Heart left ventricle (tissue), 16 donors: ENCODE data around the gene HDAC10. TPM values are rescaled to one million over a fixed set of nuclear protein-coding genes. Genes with fewer than 3 reads are reported as not detected.

Experiments used
- ATAC-seq, 4 donors: fragments of 200-7000 bp; cut with Tn5 transposase; one replicate each; pipeline ENCODE4 v1.9.1; 2020 to 2022; ENCODE audit warnings: moderate library complexity in 4 of 4, mild to moderate bottlenecking in 3 of 4, moderate number of reproducible peaks in 1 of 4
- DNase-seq, 5 donors: peaks; one replicate each; pipeline ENCODE4 v3.0.0-alpha.2; 2020
- H3K27ac ChIP-seq, 12 donors: fragments of 200-600 bp; sonication (generic) in 4 of 12; one replicate each; pipeline versions ENCODE4 v1.5.0 to v1.8.0; 2016 to 2022; ENCODE audit warnings: mild to moderate bottlenecking in 2 of 12
- H3K27me3 ChIP-seq, 9 donors: fragments of 200-600 bp; sonication (generic) in 2 of 9; one replicate each; pipeline versions ENCODE4 v1.5.1 to v1.8.0; 2016 to 2022; ENCODE audit warnings: mild to moderate bottlenecking in 3 of 9
- H3K36me3 ChIP-seq, 9 donors: fragments of 200-600 bp; sonication (generic) in 2 of 9; one replicate each; pipeline versions ENCODE4 v1.5.0 to v1.8.0; 2018 to 2022; ENCODE audit warnings: mild to moderate bottlenecking in 2 of 9
- H3K4me1 ChIP-seq, 12 donors: fragments of 200-600 bp; sonication (generic) in 4 of 12; one replicate each; pipeline versions ENCODE4 v1.5.0 to v1.8.0; 2016 to 2022; ENCODE audit warnings: mild to moderate bottlenecking in 3 of 12
- H3K4me3 ChIP-seq, 12 donors: fragments of 200-600 bp; sonication (generic) in 4 of 12; one replicate each; pipeline versions ENCODE4 v1.5.0 to v1.8.0; 2017 to 2022; ENCODE audit warnings: mild to moderate bottlenecking in 9 of 12, moderate library complexity in 4 of 12
- H3K9me3 ChIP-seq, 12 donors: fragments of 200-600 bp; sonication (generic) in 4 of 12; one replicate each; pipeline versions ENCODE4 v1.5.0 to v1.8.0; 2016 to 2022; ENCODE audit warnings: mild to moderate bottlenecking in 1 of 12
- CTCF ChIP-seq, 12 donors: fragments of 200-600 bp; sonication (generic) in 4 of 12; IDR thresholded peaks; one replicate each; pipeline versions ENCODE4 v1.5.0 to v1.8.0; 2018 to 2022; ENCODE audit warnings: antibody characterized with exemption in 12 of 12, mild to moderate bottlenecking in 5 of 12
- POLR2A ChIP-seq, 2 donors: fragments of 450-650 bp; IDR thresholded peaks; one replicate each; pipeline ENCODE4 v1.6.1; 2017; ENCODE audit warnings: antibody characterized with exemption in 2 of 2, mild to moderate bottlenecking in 2 of 2, moderate library complexity in 2 of 2
- WGBS, 4 donors: extraction: QIAGEN DNeasy Blood & Tissue Kit in 2 of 4; methylation state at CpG; one replicate each; pipeline versions ENCODE4 v1.1.5 to v1.1.7; 2013 to 2018; 5-methylcytosine and 5-hydroxymethylcytosine counted together
- intact Hi-C, 10 donors: fragments of 100-400 bp; cut with DNase I; formaldehyde crosslinking; loops; one replicate each; pipeline versions ENCODE4 v1.11.1 to v1.14.2; 2022
- polyA plus RNA-seq, 2 donors: library from polyadenylated mRNA; stranded (reverse); fragments of 200-250 nt; gene quantifications; one replicate each; pipeline ENCODE4 v1.2.3, GENCODE V29; 2013
- total RNA-seq, 9 donors: library from RNA; depleted of rRNA in 2 of 9; stranded (reverse); fragments of >200 nt in 2 of 9; fragmentation: NEBNext Ultra II Directional in 3 of 9; extraction: Animal tissue kit (Norgen Biotek cat#: 25700) in 3 of 9; gene quantifications; one replicate each; pipeline versions ENCODE4 v1.1.0 to v1.2.4, GENCODE V29; 2016 to 2023
- donor health status: ischemic (EF 13 %, LVEDD 7.1; RV severe dilation, severe dysfunction).
- donor health status: healthy with polysubstance abuse.
- donor health status: DM: no; HTN: yes; CAD: no.
- donor health status: DM: no; HTN: no; CAD: no.
- donor health status: ischemic (EF 25% LVEDD 6.9; RV normal size, moderate dysfunction).
- donor health status: ischemic (EF 25% LVEDD 5.7; RV mildly dilated, moderate dysfunction).
- donor health status: healthy.
- donor health status: DM: yes; HTN: yes; CAD: no.
- donor health status: ischemic (EF 35%, LVEDD 5.7; RV mildly dilated, moderate dysfunction).
- donor health status: nonischemic (EF 11% LVEDD 7.7; RV severe dilation, severe dysfunction).
- donor health status: DM: yes; HTN: yes; CAD: no.
- donor health status: PGD.
- donor health status: ischemic (EF 29% LVEDD 5.4; RV normal size, mild dysfunction).
- donor health status: nonischemic (EF 23%, LVEDD 6.1; RV moderate dilation, normal function).

Gene HDAC10
- total and polyA plus RNA-seq, 11 donors: 6.2 to 22.4 (median 10.8) TPM

- H3K9me3 ChIP-seq: no peaks in the 10 kb centered on the region
- intact Hi-C loops: no loop called here
- no peak for DNase-seq
- peaks cover 6 to 57% (median 29%) of the 10 kb centered on the region in 12 donors for H3K4me1 ChIP-seq
- TF ChIP-seq POLR2A (IDR thresholded peaks at IDR 0.05) (no peak), CTCF (IDR thresholded peaks at IDR 0.05) (no peak)
- H3K27ac ChIP-seq: no peak overlapping the region
- WGBS, 4 donors: 89 to 91% (median 90%) methylated on average over 12 to 15 of the region's 15 CpGs
- H3K27me3 ChIP-seq: peaks cover 0 to 15% (median 0%) of the 10 kb centered on the region in 9 donors
- no peak overlapping the region for H3K4me3 ChIP-seq
- no peak for ATAC-seq
- no peaks in the 10 kb centered on the region for H3K36me3 ChIP-seq
Observed at GRCh38 chr22:50264104-50264745, 13.2 kb upstream of the HDAC10 start.

GRCh38 chr22:50262973-50263617, 12.0 kb upstream of the HDAC10 start:
- H3K27ac ChIP-seq: no peak overlapping the region
- no peak overlapping the region for H3K4me3 ChIP-seq
- H3K36me3 ChIP-seq: no peaks in the 10 kb centered on the region
- H3K27me3 ChIP-seq: peaks cover 0 to 13% (median 0%) of the 10 kb centered on the region in 9 donors
- TF ChIP-seq CTCF (IDR thresholded peaks at IDR 0.05) (no peak), POLR2A (IDR thresholded peaks at IDR 0.05) (no peak)
- 60 to 68% (median 63%) methylated on average over 9 of the region's 9 CpGs for WGBS, 4 donors
- ATAC-seq (no peak), DNase-seq (no peak)
- H3K4me1 ChIP-seq: peaks cover 7 to 57% (median 22%) of the 10 kb centered on the region in 12 donors
- no peaks in the 10 kb centered on the region for H3K9me3 ChIP-seq
- intact Hi-C loops: no loop called here

GRCh38 chr22:50262460-50262911, 11.4 kb upstream of the HDAC10 start:
- WGBS, 4 donors: 68 to 86% (median 80%) methylated on average over 6 to 7 of the region's 7 CpGs
- peaks cover 0 to 13% (median 0%) of the 10 kb centered on the region in 9 donors for H3K27me3 ChIP-seq
- DNase-seq (no peak), ATAC-seq (no peak)
- H3K36me3 ChIP-seq: no peaks in the 10 kb centered on the region
- intact Hi-C loops: no loop called here
- TF ChIP-seq CTCF (IDR thresholded peaks at IDR 0.05): no peak
- TF ChIP-seq POLR2A (IDR thresholded peaks at IDR 0.05): no peak
- peak overlapping the region in 1 of 12 donors; percentile 70 for H3K27ac ChIP-seq
- H3K9me3 ChIP-seq: no peaks in the 10 kb centered on the region
- peaks cover 6 to 57% (median 19%) of the 10 kb centered on the region in 12 donors for H3K4me1 ChIP-seq
- H3K4me3 ChIP-seq: peak overlapping the region in 1 of 12 donors; percentile 68
